Measurements from ENCODE around the gene PML. TPM values are rescaled to one million over a fixed set of nuclear protein-coding genes. Genes with fewer than 3 reads are reported as not detected.
"Not testable (repeated sequence)": the region's sequence is repeated elsewhere in the genome, so short reads cannot be mapped to it uniquely, and the experiment has no call there.

Gene PML
- total RNA-seq, 2 donors from 2014 or later: 27.3 to 36.1 TPM

GRCh38 chr15:73959801-73960200, 34.7 kb upstream of the PML start:
- TF ChIP-seq CTCF (IDR thresholded peaks at IDR 0.05): no peak
- DNase-seq (ENCODE audit: low spot score): no peak
- H3K4me3 ChIP-seq: no peak overlapping the region
- no peaks in the 10 kb centered on the region for H3K27me3 ChIP-seq
- H3K36me3 ChIP-seq: no peaks in the 10 kb centered on the region
- no peaks in the 10 kb centered on the region for H3K9me3 ChIP-seq
- peaks cover 0 to 22% of the 10 kb centered on the region in 2 donors for H3K4me1 ChIP-seq
- no peak overlapping the region for H3K27ac ChIP-seq

- H3K36me3 ChIP-seq; H3K4me3 ChIP-seq; H3K9me3 ChIP-seq; DNase-seq (ENCODE audit: low spot score); H3K27me3 ChIP-seq; H3K27ac ChIP-seq: not testable (repeated sequence)
- H3K4me1 ChIP-seq: peaks cover 0 to 26% of the 10 kb centered on the region in 2 donors
Measured at GRCh38 chr15:73960472-73961070, 33.9 kb upstream of the PML start.

GRCh38 chr15:73962433-73962832, 32.1 kb upstream of the PML start:
- peaks cover 0 to 7% of the 10 kb centered on the region in 2 donors for H3K4me1 ChIP-seq
- H3K4me3 ChIP-seq: no peak overlapping the region
- H3K27me3 ChIP-seq: no peaks in the 10 kb centered on the region
- no peak for DNase-seq (ENCODE audit: low spot score)
- TF ChIP-seq CTCF (IDR thresholded peaks at IDR 0.05): no peak
- no peak overlapping the region for H3K27ac ChIP-seq
- no peaks in the 10 kb centered on the region for H3K36me3 ChIP-seq
- no peaks in the 10 kb centered on the region for H3K9me3 ChIP-seq

GRCh38 chr15:73964736-73965093, 29.8 kb upstream of the PML start:
- Histone ChIP-seq H3K4me3 (no peak overlapping the region), H3K4me1 (peaks cover 0 to 6% of the 10 kb centered on the region in 2 donors), H3K27ac (no peak overlapping the region), H3K36me3 (no peaks in the 10 kb centered on the region), H3K27me3 (no peaks in the 10 kb centered on the region), H3K9me3 (no peaks in the 10 kb centered on the region)
- peak; percentile 89 for DNase-seq (ENCODE audit: low spot score)
- peak; percentile 88 to 96 for TF ChIP-seq CTCF (IDR thresholded peaks at IDR 0.05)

GRCh38 chr15:73965094-73965757, 29.3 kb upstream of the PML start:
- no peak for DNase-seq (ENCODE audit: low spot score)
- H3K4me3 ChIP-seq: no peak overlapping the region
- H3K36me3 ChIP-seq: no peaks in the 10 kb centered on the region
- H3K4me1 ChIP-seq: peaks cover 0 to 6% of the 10 kb centered on the region in 2 donors
- H3K9me3 ChIP-seq: no peaks in the 10 kb centered on the region
- peak in 1 of 2 donors; percentile 41 for TF ChIP-seq CTCF (IDR thresholded peaks at IDR 0.05)
- H3K27me3 ChIP-seq: no peaks in the 10 kb centered on the region
- H3K27ac ChIP-seq: no peak overlapping the region

- H3K36me3 ChIP-seq: no peaks in the 10 kb centered on the region
- H3K27me3 ChIP-seq: no peaks in the 10 kb centered on the region
- DNase-seq (ENCODE audit: low spot score): no peak
- H3K27ac ChIP-seq: no peak overlapping the region
- no peak for TF ChIP-seq CTCF (IDR thresholded peaks at IDR 0.05)
- no peaks in the 10 kb centered on the region for H3K9me3 ChIP-seq
- H3K4me1 ChIP-seq: peaks cover 0 to 6% of the 10 kb centered on the region in 2 donors
- H3K4me3 ChIP-seq: no peak overlapping the region
Measured at GRCh38 chr15:73965758-73966113, 28.8 kb upstream of the PML start.
